Hippocampal formation (tissue), 2 donors: ENCODE results near the gene PRKACG.
"Not testable (repeated sequence)": the region's sequence is repeated elsewhere in the genome, so short reads cannot be mapped to it uniquely, and the experiment has no call there.

Experiments used
- DNase-seq, 2 donors: peaks; one replicate each; lab custom pipeline; 2025; lab: John Stamatoyannopoulos, UW

Gene PRKACG

DNA sequence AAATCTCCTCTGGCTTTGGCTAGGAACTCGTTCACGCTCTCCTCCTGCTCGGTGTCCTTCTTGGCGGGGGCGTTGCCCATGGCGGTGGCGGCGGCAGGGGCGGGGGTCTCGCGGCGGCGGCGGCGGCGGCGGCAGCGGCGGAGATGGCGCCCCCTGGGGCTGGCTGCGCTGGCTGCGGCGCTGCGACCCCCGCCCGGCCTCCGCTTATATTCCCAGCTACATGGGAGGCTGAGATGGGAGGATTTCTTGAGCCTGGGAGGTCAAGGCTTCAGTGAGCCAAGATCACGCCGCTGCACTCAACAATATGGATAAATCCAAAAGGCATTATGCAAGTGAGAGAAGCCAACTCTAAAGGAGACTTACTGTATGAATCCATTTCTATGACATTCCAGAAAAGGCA lies at the start of gene PRKACG:
TSS of gene PRKACG (minus strand) at position 101 of the 400 bp plus-strand sequence. CDS start at position 80, 21 bp downstream.
- DNase-seq: no peak

DNA sequence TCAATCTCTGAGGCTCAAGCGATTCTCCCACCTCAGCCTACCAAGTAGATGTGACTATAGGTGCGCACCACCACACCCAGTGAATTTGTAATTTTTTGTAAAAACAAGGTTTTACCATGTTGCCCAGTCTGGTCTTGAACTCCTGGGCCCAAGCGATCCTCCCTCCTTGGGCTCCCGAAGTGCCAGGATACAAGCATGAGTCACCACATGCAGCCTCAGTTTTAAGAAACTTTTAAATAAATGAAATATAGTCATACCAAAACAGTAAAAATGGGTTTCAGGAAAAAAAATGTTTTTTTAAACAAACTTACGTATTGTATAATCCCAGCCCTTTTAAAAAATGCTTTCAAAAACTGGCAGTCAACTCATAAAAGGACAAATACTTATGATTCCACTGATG lies 48.3 kb upstream of the PRKACG start:
- no peak for DNase-seq

DNA sequence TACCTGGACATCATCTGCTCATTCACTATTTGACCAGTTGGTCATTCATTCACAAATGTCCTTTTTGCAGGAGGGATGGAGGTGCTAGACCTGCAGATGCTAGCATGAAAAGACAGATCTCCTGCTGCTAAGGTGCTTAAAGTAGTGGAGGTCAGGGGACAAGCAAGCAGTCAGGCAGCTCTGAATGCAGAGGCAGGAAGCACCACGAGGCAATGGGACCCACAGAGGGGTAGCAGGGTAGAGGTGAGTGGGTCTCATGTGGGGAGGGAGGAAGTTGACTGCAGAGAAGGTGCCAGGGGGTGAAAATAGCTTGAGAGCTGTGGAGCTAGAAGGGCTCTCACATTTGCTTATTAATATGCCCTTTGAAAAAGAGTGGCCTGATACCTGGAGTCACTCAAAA lies 46.9 kb upstream of the PRKACG start:
- DNase-seq: no peak

DNA sequence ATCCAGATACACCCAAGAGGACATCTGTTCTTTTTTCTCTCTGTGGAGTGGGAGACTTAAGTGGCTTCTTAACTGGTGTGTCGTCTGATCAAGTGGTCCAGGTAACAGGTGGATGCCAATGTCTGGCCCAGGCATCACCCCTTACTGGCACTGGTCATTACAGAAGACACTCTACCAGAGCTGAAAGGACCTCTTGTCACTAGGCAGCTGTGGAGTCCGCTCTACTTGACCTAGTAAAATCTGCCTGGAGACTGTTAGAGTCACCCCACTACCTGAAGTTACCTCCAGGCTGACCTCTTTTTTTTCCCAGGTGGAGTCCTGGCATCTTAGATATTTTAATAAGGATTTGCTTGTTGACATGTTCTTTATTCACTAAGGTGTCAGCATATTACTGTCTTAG lies 44.2 kb upstream of the PRKACG start:
- DNase-seq: no peak

DNA sequence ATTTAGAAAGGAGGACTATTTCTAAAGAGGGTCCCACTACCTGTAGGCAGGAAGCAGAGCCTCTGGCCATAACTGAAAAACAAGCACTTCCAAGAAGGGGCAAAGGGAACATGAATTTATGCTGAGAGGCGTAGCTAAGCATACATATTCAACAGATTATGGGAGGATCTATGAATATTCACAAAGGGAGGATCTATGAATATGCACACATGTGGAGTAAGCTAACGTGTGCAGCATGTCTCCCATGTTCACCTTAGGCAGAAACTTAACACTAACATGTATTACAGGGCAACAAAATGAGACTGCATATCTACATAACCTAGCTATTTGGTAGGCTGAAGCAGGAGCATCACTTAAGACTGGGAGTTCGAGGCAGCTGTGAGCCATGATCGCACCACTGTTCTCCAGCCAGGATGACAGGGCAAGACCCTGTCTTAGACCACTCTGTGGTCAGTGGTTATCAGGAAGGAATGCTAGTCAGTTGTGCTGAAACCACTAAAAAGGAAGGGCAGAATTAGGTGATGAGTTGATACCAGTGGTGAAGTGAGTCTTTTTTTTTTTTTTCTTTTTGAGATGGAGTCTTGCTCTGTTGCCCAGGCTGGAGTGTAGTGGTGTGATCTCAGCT lies 42.4 kb upstream of the PRKACG start:
- DNase-seq: no peak

DNA sequence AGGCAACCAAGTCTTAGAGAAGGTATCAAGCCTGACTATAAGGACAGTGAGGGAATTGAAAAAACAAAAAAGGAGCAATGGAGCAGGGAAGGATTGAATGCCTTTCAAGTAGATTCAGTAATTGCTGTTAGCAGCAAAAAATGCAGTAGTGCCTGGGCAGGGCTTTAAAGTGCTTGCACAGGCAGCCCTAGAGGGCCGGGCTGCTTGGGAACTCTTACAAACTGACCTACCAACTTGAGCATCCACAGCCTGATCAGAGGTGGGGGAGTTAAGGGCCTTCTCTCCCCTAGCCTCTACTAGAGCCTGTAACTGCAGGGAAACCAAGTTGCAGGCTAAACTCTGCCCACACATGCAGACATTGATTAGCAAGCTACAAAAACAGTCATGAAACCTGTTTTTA lies 41.1 kb upstream of the PRKACG start:
- DNase-seq: no peak

DNA sequence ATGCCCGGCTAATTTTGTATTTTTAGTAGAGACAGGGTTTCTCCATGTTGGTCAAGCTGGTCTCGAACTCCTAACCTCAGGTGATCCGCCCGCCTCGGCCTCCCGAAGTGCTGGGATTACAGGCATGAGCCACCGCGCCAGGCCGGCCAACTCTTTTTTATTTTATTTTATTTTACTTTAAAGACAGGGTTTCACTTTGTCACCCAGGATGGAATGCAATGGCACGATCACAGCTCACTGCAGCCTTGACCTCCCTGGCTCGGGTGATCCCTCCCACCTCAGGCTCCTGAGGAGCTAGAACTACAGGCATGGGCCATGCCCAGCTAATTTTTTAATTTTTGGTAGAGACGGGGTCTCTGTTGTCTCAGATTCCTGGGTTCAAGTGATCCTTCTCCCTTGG lies 37.0 kb upstream of the PRKACG start:
- not testable (repeated sequence) for DNase-seq

DNA sequence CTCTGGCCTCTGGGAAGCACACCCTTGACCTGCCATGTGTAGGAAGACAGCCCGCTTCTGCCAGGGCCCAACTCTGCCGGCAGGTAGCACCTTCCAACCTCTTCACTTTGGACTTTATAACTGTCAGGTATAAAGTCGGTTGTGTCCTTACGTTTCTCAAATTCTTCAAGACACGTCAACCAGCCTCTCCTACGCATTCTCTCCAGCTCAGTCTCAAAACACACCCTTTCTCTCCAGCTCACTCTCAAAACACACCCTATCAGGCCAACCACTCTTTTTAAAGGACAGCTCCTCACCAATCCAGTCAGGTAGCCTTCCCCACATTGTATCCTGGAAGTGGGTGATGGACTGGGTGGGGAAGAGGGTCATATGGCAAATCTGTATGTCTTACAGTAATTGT lies 35.2 kb upstream of the PRKACG start:
- no peak for DNase-seq

DNA sequence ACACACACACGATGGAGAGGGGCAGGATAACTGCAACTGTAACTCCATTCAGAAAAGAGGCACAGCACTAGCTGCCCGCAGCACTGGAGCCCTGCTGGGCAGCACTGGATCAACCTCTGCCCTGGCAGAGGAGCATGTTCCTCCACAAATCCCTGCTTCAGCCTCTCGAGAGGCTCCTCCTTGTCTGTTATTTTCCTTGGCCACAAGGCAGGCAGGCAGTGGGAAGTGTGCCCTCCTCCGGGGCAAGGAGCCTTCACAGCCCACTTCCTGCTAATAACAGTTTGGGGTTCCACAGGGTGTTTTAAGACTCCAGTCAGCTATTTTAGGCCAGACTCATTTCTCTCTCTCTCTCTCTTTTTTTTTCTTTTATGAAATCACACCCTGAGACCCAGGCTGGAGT lies 33.5 kb upstream of the PRKACG start:
- no peak for DNase-seq

DNA sequence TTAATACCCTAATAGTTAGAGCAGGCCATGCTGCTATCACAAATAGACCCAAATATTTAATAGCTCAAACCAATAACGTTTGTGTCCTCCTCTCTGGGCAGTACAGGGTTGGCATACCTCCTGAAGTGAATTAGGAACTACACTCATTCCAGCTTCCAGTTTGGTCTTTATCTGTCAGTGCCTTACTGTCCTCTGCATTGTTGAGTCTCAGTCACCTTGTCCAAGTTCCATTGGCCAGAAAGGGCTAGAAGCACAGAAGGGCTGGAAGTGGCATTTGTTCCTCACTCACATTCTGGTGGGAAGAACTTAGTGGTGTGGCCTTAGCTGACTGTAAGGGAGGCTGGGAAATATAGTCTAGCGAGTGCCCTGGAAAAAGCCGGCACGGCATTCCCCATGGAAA lies 32.8 kb upstream of the PRKACG start:
- no peak for DNase-seq

DNA sequence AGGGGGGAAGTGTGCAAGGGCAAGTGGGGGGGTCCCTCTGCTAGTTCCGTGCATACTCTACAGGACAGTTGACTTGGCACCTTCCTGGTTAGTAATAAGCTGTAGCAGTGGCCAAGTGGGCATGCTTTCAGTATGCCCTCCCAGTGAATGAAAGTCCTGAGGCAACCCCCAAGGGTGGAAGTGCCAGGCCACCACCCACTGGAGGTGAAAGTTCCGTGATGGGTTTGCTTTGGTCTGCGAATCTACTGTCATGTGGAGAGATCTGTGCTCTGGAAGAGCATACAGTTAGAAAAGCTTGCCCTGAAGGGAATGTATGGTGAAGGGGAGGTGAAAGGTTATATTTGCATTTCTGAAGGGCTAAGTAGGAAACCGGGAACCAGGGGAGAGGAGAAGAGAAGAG lies 31.9 kb upstream of the PRKACG start:
- no peak for DNase-seq

DNA sequence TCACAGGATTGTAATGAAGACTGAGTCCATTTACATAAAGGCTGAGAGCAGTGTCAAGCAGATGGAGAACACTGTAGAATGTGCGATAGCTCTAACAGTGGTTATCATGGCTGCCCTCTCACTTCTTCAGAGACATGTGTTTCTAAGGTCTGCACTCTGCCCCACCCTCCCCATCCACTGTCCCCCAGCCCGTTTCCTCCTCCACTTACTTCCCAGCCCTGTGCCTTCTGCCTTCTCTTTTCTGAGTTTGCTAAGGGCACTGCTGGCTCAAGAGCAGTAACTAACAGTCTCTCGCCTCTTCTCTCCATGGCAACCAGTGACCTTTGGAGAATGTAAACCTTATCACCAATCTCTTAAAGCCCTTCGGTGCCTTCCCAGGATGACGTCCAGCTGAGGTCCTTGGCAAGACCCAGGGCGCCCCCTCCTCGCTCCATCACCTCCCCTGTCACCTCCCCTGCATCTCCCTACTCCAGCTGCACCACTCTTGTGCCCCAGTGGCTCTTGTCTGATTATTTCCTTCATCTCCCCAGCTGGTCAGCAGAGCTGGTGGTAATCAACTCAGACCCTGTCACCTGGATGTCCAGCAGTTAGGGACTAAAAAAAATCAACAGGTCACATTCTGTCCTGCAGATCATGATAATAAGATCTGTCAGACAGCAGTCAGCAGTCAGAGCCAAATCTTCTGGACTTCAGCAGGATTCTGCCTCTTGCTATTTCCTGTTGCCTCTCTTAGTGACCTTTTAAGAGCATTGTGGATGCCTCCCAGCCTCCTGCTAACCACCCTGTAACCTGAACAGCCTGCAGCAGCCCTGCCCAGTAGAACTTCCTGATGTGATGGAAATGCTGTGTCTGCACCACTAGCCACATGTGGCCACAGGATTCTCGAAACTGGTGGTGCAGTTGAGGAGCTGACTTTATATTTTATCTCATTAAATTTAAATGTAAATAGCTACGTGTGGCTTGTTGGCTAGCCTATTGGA lies 30.6 kb upstream of the PRKACG start:
- no peak for DNase-seq

DNA sequence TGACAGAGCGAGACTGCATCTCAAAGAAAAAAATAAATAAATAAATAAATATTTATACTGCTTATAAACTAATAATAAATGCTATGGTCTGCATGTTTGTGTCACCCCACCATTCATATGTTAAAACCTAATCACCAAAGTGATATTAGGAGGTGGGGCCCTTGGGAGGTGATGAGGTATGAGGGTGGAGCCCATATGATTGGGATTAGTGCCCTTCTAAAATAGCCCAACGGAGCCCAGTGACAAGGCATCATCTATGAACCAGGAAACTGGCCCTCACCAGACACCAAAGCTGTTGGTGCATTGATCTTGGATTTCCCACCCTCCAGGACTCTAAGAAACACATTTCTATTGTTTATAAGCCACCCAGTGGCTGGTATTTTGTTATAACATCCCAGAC lies 26.7 kb upstream of the PRKACG start:
- no peak for DNase-seq

DNA sequence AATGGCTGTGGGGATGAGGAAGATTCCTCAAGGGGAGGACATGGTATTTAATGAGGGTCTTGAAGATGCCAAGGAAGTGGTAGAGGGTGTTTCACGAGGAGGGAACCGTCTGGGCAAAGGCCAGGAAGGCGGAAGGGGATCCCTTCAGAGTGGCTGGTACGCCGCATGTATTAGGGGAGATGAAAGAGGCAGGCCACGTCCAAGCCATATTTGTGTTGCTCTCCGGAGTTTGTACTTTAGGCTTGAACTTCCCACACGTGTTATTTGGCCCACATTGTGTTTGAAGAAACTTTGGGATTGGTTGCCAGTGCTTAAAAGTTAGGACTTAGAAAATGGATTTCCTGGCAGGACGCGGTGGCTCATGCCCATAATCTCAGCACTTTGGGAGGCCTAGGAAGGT lies 22.9 kb upstream of the PRKACG start:
- no peak for DNase-seq

DNA sequence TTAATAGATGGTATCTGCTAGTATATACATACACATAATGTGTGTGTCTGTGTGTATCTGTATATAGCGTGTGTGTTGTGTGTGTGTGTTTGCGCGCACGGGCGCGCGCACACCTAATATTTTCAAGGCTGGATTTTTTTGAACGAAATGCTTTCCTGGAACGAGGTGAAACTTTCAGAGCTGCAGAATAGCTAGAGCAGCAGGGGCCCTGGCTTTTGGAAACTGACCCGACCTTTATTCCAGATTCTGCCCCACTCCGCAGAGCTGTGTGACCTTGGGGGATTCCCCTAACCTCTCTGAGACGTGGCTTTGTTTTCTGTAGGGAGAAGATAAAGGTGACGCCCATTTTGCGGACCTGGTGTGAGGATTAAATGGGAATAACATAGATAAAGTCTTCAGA lies 22.4 kb upstream of the PRKACG start:
- no peak for DNase-seq

DNA sequence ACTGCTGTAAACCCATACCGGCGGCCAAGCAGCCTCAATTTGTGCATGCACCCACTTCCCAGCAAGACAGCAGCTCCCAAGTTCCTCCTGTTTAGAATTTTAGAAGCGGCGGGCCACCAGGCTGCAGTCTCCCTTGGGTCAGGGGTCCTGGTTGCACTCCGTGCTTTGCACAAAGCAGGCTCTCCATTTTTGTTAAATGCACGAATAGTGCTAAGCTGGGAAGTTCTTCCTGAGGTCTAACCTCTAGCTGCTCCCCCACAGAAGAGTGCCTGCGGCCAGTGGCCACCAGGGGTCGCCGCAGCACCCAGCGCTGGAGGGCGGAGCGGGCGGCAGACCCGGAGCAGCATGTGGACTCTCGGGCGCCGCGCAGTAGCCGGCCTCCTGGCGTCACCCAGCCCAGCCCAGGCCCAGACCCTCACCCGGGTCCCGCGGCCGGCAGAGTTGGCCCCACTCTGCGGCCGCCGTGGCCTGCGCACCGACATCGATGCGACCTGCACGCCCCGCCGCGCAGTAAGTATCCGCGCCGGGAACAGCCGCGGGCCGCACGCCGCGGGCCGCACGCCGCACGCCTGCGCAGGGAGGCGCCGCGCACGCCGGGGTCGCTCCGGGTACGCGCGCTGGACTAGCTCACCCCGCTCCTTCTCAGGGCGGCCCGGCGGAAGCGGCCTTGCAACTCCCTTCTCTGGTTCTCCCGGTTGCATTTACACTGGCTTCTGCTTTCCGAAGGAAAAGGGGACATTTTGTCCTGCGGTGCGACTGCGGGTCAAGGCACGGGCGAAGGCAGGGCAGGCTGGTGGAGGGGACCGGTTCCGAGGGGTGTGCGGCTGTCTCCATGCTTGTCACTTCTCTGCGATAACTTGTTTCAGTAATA lies 21.8 kb upstream of the PRKACG start, which contains the start of gene FXN:
TSS of gene FXN (plus strand) at position 315 of the 871 bp plus-strand sequence. CDS start at position 346, 31 bp downstream.
- peak; percentile 72 to 79 for DNase-seq

DNA sequence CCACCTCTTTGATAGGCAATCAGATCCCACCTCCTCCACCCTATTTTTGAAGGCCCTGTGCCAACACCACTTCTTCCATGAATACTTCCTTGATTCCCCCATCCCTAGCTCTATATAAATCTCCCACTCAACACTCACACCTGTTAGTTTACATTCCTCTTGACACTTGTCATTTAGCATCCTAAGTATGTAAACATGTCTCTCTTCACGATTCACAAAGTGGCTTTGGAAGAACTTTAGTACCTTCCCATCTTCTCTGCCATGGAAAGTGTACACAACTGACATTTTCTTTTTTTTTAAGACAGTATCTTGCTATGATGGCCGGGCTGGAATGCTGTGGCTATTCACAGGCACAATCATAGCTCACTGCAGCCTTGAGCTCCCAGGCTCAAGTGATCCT lies 20.2 kb upstream of the PRKACG start:
- DNase-seq: no peak

DNA sequence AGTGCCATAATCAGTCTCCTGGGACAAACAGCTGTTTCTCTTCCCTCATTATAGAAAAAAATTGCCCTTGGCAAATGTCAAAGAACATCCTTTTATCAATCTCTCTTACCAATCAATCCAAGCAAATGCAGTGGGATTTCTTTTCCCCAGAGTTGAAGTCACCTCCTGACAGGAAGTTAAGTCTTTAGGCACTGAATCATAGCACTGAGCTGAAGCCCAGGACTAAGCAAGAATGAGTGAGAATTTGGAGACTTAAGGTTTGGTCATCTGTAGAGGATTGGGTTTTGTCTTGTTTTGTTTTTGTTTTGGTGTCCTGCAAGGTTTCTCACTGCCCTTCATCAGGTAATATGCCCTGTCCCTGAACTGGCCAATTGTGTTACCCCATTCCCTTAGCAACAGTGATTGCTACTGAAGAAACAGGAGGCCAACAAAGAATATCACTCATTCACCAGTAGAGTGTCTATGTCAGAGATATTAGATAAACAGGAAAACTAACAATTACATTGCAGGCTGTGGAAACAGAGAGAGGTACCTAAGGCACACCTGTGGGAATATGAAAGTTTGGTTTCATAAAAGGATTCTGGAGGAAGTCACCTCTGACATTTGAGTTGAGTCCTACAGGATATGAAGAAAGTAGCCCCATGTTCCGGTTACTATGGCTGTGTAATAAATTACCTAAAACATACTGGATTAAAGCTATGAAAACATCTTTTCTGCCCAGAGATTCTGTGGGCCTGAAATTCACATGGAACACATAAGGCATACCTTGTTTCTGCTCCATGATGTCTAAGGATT lies 17.1 kb upstream of the PRKACG start:
- DNase-seq: no peak

DNA sequence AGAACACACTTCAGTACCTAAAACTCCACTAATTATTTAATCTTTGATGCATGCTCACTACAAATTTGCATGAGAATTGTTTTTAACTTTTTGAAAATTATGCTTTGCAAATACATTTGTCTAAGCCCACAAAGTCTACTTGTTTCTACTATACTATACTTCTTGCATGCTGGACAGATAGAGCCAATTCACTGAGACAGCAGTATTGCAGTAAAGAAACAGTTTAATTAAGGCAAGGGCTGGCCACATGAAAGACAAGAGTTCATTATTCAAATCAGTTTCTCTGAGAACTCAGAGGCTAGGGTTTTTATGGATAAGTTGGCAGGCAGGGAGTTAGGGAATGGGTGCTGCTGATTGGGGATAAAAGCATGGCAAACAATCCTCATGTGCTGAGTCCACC lies 15.6 kb upstream of the PRKACG start:
- no peak for DNase-seq

DNA sequence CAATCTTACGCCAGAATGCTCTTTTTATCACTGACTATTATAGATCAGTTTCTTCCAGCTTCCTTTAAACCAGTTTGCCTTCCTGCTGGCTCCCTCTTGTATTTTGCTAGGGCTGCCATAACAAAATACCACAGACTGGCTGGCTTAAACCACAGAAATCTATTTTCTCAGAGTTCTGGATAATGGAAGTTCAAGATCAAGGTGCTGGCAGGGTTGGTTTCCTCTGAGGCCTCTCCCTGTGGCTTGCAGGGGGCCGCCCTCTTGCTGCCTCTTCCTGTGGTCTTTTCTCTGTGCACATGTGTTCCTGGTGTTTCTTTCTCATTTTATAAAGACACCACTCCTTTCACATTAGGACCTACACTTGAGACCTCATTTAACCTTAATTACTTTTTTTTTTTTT lies 14.8 kb upstream of the PRKACG start:
- DNase-seq: no peak

DNA sequence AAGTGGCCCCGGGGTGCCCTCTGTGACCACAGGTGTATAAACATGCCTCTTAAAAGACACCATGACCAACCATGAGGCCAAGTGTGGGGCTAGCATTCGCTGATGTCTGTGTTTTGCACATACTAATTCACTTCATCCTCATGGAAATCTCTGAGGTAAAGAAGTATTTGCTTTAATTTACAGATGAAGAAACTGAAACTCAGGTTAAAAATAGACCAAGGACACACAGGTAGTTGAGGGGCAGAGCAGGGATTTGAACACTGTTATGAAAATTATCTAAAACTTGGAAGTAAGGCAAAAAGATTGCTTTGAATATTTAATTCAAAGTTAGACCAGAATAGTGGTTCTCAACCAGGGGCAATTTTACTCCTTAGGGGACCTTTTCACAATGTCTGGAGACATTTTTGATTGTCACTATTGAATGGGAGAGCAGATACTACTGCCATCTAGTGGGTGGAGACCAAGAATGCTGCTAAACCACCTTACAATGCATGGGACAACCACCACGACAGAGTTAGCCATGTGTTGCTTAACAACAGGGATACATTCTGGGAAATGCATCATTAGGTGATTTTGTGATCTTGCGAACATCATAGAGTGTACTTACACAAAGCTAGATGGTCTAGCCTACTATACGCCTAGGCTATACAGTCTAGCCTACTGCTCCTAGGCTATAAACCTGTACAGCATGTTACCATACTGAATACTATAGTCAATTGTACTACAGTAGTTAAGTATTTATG lies 13.6 kb upstream of the PRKACG start:
- peak in 1 of 2 donors; percentile 60 for DNase-seq
